Measurements from ENCODE around the gene GPR55. TPM values are rescaled to one million over a fixed set of nuclear protein-coding genes. Genes with fewer than 3 reads are reported as not detected.

The GPR55 gene
- polyA plus RNA-seq, 1 donor from 2014 or later = not detected

- H3K79me2 ChIP-seq (replicated peaks; ENCODE audit: insufficient read depth, low read length) = peaks cover 37% of the 10 kb centered on the region
- H3K4me3 ChIP-seq (ENCODE audit: low read length) = no peak overlapping the region
- H3K9me2 ChIP-seq (ENCODE audit: insufficient read depth, low read length) = no peaks in the 10 kb centered on the region
- H3K4me2 ChIP-seq (ENCODE audit: low read length) = no peak overlapping the region
- no peaks in the 10 kb centered on the region for H3F3A ChIP-seq (ENCODE audit: insufficient read depth, low read length, poor library complexity, severe bottlenecking)
- no peaks in the 10 kb centered on the region for H3K36me3 ChIP-seq (ENCODE audit: insufficient read depth, low read length)
- H2AFZ ChIP-seq (ENCODE audit: low read depth, low read length) = no peak overlapping the region
- TF ChIP-seq EP300 (conservative IDR thresholded peaks at IDR 0.05; ENCODE audit: poor library complexity, severe bottlenecking) (no peak), REST (IDR thresholded peaks at IDR 0.05; ENCODE audit: borderline replicate concordance) (no peak), TAF1 (IDR thresholded peaks at IDR 0.05; ENCODE audit: low read depth) (no peak), EZH2 (IDR thresholded peaks at IDR 0.05; ENCODE audit: borderline replicate concordance, insufficient read depth, low read length, poor library complexity, severe bottlenecking) (no peak), MXI1 (conservative IDR thresholded peaks at IDR 0.05; ENCODE audit: poor library complexity, severe bottlenecking) (no peak)
- H3K27me3 ChIP-seq (ENCODE audit: insufficient read depth, low read depth, low read length) = no peaks in the 10 kb centered on the region
- H3K9ac ChIP-seq (ENCODE audit: low read length) = no peak overlapping the region
- no peak overlapping the region for H3K27ac ChIP-seq (ENCODE audit: low read length)
- H3K9me3 ChIP-seq (ENCODE audit: low read length) = no peaks in the 10 kb centered on the region
- no peaks in the 10 kb centered on the region for H4K20me1 ChIP-seq (ENCODE audit: insufficient read depth)
Observed at GRCh38 chr2:230873661-230874401, 51.2 kb downstream of the GPR55 start.

- H3F3A ChIP-seq (ENCODE audit: insufficient read depth, low read length, poor library complexity, severe bottlenecking) = no peaks in the 10 kb centered on the region
- no peak overlapping the region for H2AFZ ChIP-seq (ENCODE audit: low read depth, low read length)
- no peak overlapping the region for H3K27ac ChIP-seq (ENCODE audit: low read length)
- H3K4me3 ChIP-seq (ENCODE audit: low read length) = no peak overlapping the region
- no peak overlapping the region for H3K4me2 ChIP-seq (ENCODE audit: low read length)
- no peaks in the 10 kb centered on the region for H3K36me3 ChIP-seq (ENCODE audit: insufficient read depth, low read length)
- H4K20me1 ChIP-seq (ENCODE audit: insufficient read depth) = no peaks in the 10 kb centered on the region
- H3K79me2 ChIP-seq (replicated peaks; ENCODE audit: insufficient read depth, low read length) = peaks cover 44% of the 10 kb centered on the region
- H3K9ac ChIP-seq (ENCODE audit: low read length) = no peak overlapping the region
- no peaks in the 10 kb centered on the region for H3K27me3 ChIP-seq (ENCODE audit: insufficient read depth, low read depth, low read length)
- no peaks in the 10 kb centered on the region for H3K9me3 ChIP-seq (ENCODE audit: low read length)
- H3K9me2 ChIP-seq (ENCODE audit: insufficient read depth, low read length) = no peaks in the 10 kb centered on the region
- TF ChIP-seq CTCF (IDR thresholded peaks at IDR 0.05; ENCODE audit: poor library complexity, severe bottlenecking) = no peak
- no peak for TF ChIP-seq EZH2 (IDR thresholded peaks at IDR 0.05; ENCODE audit: borderline replicate concordance, insufficient read depth, low read length, poor library complexity, severe bottlenecking)
- no peak for TF ChIP-seq REST (IDR thresholded peaks at IDR 0.05; ENCODE audit: borderline replicate concordance)
- TF ChIP-seq POLR2AphosphoS5 (IDR thresholded peaks at IDR 0.05) = no peak
- TF ChIP-seq TAF1 (IDR thresholded peaks at IDR 0.05; ENCODE audit: low read depth) = no peak
- TF ChIP-seq SMC3 (conservative IDR thresholded peaks at IDR 0.05; ENCODE audit: poor library complexity) = no peak
Observed at GRCh38 chr2:230872968-230873660, 51.9 kb downstream of the GPR55 start.

All from neural cell (in vitro differentiated cells).